Endometrial microvascular endothelial cells (primary cell): ENCODE results near the gene ARPC1B. TPM values are rescaled to one million over a fixed set of nuclear protein-coding genes. Genes with fewer than 3 reads are reported as not detected.
"Not testable (repeated sequence)": the region's sequence is repeated elsewhere in the genome, so short reads cannot be mapped to it uniquely, and the experiment has no call there.

Source experiments
- in situ Hi-C: cut with HindIII; loops from 2 replicates; pipeline ENCODE4 v1.10.0; 2017; ENCODE audit warnings: low sequenced_read_pairs, low pct_unique_long_range_greater_than_20kb; ENCODE audit errors: inconsistent ontology term
- total RNA-seq: library from RNA; depleted of rRNA; stranded (reverse); fragments of >200 nt; gene quantifications from one replicate; pipeline ENCODE4 v1.2.3, GENCODE V29; 2015; ENCODE audit errors: inconsistent ontology term

ARPC1B gene
- total RNA-seq, 1 donor from 2014 or later = 453 TPM

GRCh38 chr7:99365318-99366141 is 9.0 kb upstream of the ARPC1B start:
- in situ Hi-C loops = no loop called here

GRCh38 chr7:99366646-99367045 is 7.9 kb upstream of the ARPC1B start:
- in situ Hi-C loops = no loop called here

GRCh38 chr7:99368750-99369389 is 5.7 kb upstream of the ARPC1B start:
- in situ Hi-C loops = no loop called here

GRCh38 chr7:99369767-99370391 is 4.7 kb upstream of the ARPC1B start:
- in situ Hi-C loops = no loop called here

- in situ Hi-C loops = no loop called here
These were observed 3.1 kb upstream of the ARPC1B start for GRCh38 chr7:99371376-99371920.

- in situ Hi-C loops = no loop called here
These were observed 2.0 kb upstream of the ARPC1B start for GRCh38 chr7:99372275-99373090.

- in situ Hi-C loops = no loop called here
These were observed 1.2 kb upstream of the ARPC1B start for GRCh38 chr7:99373091-99374066.

GRCh38 chr7:99375070-99375807 is 709 bp downstream of the ARPC1B start:
- in situ Hi-C loops = no loop called here

GRCh38 chr7:99379043-99379577 is 4.6 kb downstream of the ARPC1B start:
- in situ Hi-C loops = no loop called here

GRCh38 chr7:99379693-99380031 is 5.1 kb downstream of the ARPC1B start:
- in situ Hi-C loops = not testable (repeated sequence)

GRCh38 chr7:99380032-99380822 is 5.7 kb downstream of the ARPC1B start:
- in situ Hi-C loops = no loop called here

- in situ Hi-C loops = no loop called here
These were observed 6.5 kb downstream of the ARPC1B start for GRCh38 chr7:99380823-99381663.

- in situ Hi-C loops = no loop called here
These were observed 7.1 kb downstream of the ARPC1B start for GRCh38 chr7:99381664-99382075.

GRCh38 chr7:99383203-99383602 is 8.7 kb downstream of the ARPC1B start:
- in situ Hi-C loops = no loop called here

GRCh38 chr7:99383791-99384370 is 9.4 kb downstream of the ARPC1B start:
- in situ Hi-C loops = no loop called here
